HG02885 (cell line): ENCODE measurements around the gene MPZL1.
"Not testable (repeated sequence)": the region's sequence is repeated elsewhere in the genome, so short reads cannot be mapped to it uniquely, and the experiment has no call there.

Source experiments
- ATAC-seq: cut with Tn5 transposase; IDR thresholded peaks from one replicate; pipeline ENCODE4 v1.9.1; 2021; ENCODE audit warnings: mild to moderate bottlenecking; ENCODE audit not compliant: unreplicated experiment, poor library complexity

Gene MPZL1

GRCh38 chr1:167800251-167800650 is 78.5 kb downstream of the MPZL1 start:
- no peak for ATAC-seq

GRCh38 chr1:167802235-167802634 is 80.5 kb downstream of the MPZL1 start:
- ATAC-seq, result no peak

GRCh38 chr1:167803358-167804207 is 81.8 kb downstream of the MPZL1 start:
- ATAC-seq, result peak; percentile 93

- ATAC-seq, result no peak
Observed at GRCh38 chr1:167805041-167805556, 83.3 kb downstream of the MPZL1 start.

- ATAC-seq, result not testable (repeated sequence)
Observed at GRCh38 chr1:167806235-167806634, 84.5 kb downstream of the MPZL1 start.

GRCh38 chr1:167806676-167807075 is 84.9 kb downstream of the MPZL1 start:
- ATAC-seq, result not testable (repeated sequence)

GRCh38 chr1:167808104-167808503 is 86.3 kb downstream of the MPZL1 start:
- ATAC-seq, result no peak

GRCh38 chr1:167808690-167809089 is 86.9 kb downstream of the MPZL1 start:
- no peak for ATAC-seq

- no peak for ATAC-seq
Observed at GRCh38 chr1:167812972-167813371, 91.2 kb downstream of the MPZL1 start.

GRCh38 chr1:167815650-167816049 is 93.9 kb downstream of the MPZL1 start:
- no peak for ATAC-seq

- peak; percentile 75 for ATAC-seq
Observed at GRCh38 chr1:167819849-167820683, 98.3 kb downstream of the MPZL1 start.

- no peak for ATAC-seq
Observed at GRCh38 chr1:167820684-167821355, 99.0 kb downstream of the MPZL1 start.

- ATAC-seq, result no peak
Observed at GRCh38 chr1:167821356-167821685, 99.5 kb downstream of the MPZL1 start.

GRCh38 chr1:167821969-167822685 is 100.3 kb downstream of the MPZL1 start:
- no peak for ATAC-seq

- no peak for ATAC-seq
Observed at GRCh38 chr1:167824163-167824794, 102.5 kb downstream of the MPZL1 start.

GRCh38 chr1:167825419-167826079 is 103.8 kb downstream of the MPZL1 start:
- ATAC-seq, result no peak

GRCh38 chr1:167826127-167826526 is 104.3 kb downstream of the MPZL1 start:
- no peak for ATAC-seq

GRCh38 chr1:167829868-167830267 is 108.1 kb downstream of the MPZL1 start:
- no peak for ATAC-seq

GRCh38 chr1:167830668-167831067 is 108.9 kb downstream of the MPZL1 start:
- ATAC-seq, result not testable (repeated sequence)
